Fibroblast of skin of left quadriceps (primary cell): ENCODE data around the gene DOK7.

ENCODE experiments used
- DNase-seq, 2 experiments: peaks; one replicate each; pipeline ENCODE4 v3.0.0-alpha.2; 2013; ENCODE audit warnings: low read depth in 2 of 2

The DOK7 gene

GRCh38 chr4:3462790-3463415 is at the start of gene DOK7:
TSS of gene DOK7 (plus strand) at chr4:3463306. CDS start at chr4:3463376, 70 bp downstream.
- no peak for DNase-seq

- no peak for DNase-seq
Measured at GRCh38 chr4:3413675-3414420, 49.3 kb upstream of the DOK7 start.

GRCh38 chr4:3414421-3415279 is 48.5 kb upstream of the DOK7 start:
- no peak for DNase-seq

- DNase-seq = no peak
Measured at GRCh38 chr4:3415471-3416141, 47.5 kb upstream of the DOK7 start.

GRCh38 chr4:3416270-3416669 is 46.8 kb upstream of the DOK7 start:
- no peak for DNase-seq

- DNase-seq = no peak
Measured at GRCh38 chr4:3416821-3417221, 46.3 kb upstream of the DOK7 start.

- no peak for DNase-seq
Measured at GRCh38 chr4:3417448-3417847, 45.7 kb upstream of the DOK7 start.

- no peak for DNase-seq
Measured at GRCh38 chr4:3418029-3418762, 44.9 kb upstream of the DOK7 start.

GRCh38 chr4:3419836-3420605 is 43.1 kb upstream of the DOK7 start:
- no peak for DNase-seq

- no peak for DNase-seq
Measured at GRCh38 chr4:3420606-3420955, 42.5 kb upstream of the DOK7 start.

GRCh38 chr4:3420956-3421355 is 42.1 kb upstream of the DOK7 start:
- DNase-seq = no peak

GRCh38 chr4:3421470-3421869 is 41.6 kb upstream of the DOK7 start:
- no peak for DNase-seq

- DNase-seq = no peak
Measured at GRCh38 chr4:3422241-3422801, 40.8 kb upstream of the DOK7 start.

- no peak for DNase-seq
Measured at GRCh38 chr4:3422808-3423297, 40.3 kb upstream of the DOK7 start.

GRCh38 chr4:3423406-3423805 is 39.7 kb upstream of the DOK7 start:
- DNase-seq = no peak

GRCh38 chr4:3423952-3424351 is 39.2 kb upstream of the DOK7 start:
- no peak for DNase-seq

- DNase-seq = no peak
Measured at GRCh38 chr4:3424522-3425095, 38.5 kb upstream of the DOK7 start.

GRCh38 chr4:3426465-3427133 is 36.5 kb upstream of the DOK7 start:
- DNase-seq = no peak

GRCh38 chr4:3427134-3427476 is 36.0 kb upstream of the DOK7 start:
- no peak for DNase-seq
